ENCODE results near the gene HLA-F.

- no peak for TF ChIP-seq POLR2A (IDR thresholded peaks at IDR 0.05; ENCODE audit: low read length)
- no peak for TF ChIP-seq GATA1 (IDR thresholded peaks at IDR 0.05; ENCODE audit: low read depth, low read length)
Observed at GRCh38 chr6:29744131-29744530, 20.9 kb downstream of the HLA-F start.

Data from erythroblast (primary cell).